ENCODE data around the gene FAAP20.
"Not testable (repeated sequence)": the region's sequence is repeated elsewhere in the genome, so short reads cannot be mapped to it uniquely, and the experiment has no call there.

The FAAP20 gene

DNA sequence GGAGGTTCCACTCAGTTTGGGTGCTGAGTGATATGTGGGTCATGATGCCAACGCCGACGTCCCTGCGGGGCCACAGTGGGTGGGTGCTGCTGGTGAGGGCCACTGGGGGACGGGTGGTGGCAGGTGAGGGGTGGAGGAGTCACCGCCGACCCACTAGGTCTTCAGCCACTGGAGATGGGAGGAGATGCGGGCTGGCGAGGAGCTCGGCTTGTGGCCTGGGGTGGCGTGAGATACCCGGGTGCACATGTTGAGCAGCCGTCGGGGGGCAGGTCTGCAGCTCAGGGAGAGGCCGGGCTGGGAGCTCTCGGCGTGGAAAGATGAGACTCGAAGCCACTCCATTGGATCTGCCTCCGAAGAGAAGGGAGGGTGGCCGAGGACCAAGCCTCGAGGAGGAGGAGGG is 40.5 kb downstream of the FAAP20 start:
- no peak for DNase-seq

DNA sequence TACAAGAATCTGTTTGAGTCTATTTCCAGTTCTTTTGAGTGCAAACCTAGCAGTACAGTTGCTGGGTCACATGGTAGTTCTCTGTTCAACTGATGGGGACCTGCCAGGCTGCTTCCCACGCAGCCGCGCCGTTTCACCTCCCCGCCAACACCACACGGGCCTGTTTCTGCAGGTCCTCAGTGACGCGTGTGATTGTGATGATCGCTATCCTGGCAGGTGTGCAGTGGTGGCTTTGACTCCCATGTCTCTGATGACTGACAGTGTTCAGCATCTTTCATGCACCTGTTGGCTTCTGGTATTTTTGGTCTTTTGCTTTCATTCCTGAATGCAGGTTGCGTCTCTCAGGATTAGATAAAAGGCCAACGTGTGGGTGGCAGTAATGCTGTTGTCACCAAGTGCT is 41.6 kb downstream of the FAAP20 start:
- DNase-seq = no peak

DNA sequence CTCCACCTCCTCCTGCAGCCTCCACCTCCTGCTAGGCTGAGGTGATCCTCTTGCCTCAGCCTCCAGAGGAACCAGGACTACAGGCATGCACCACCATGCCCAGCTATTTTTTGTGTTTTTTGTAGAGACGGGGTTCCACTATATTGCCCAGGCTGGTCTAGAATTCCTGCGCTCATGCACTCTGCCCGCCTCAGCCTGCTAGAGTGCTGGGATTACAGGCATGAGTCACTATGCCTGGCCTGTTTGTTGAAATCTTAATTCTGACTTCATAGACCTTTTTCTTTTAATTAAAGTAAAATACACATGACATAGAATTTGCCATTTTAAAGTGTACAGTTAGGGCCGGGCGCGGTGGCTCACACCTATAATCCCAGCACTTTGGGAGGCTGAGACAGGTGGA is 42.7 kb downstream of the FAAP20 start:
- no peak for DNase-seq

DNA sequence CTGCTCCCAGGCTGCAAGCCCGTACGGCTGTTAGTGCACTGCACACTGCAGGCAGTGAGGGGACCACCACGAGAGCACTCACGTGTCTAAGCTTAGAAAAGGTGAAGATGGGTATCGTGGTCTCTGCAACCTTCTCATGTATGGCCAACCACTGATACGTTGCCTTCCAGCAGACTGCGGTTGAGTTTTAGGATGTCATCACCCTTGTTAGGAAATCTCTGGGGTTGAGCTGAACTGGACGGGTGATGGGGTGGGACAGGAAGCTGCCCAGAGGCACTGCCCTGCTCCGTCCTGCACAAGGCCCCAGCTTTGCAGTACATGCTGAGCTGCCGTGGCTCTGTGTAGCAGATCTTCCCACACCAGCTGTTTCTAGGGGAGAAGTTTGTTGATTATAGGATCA is 43.3 kb downstream of the FAAP20 start:
- DNase-seq = peak; percentile 44

DNA sequence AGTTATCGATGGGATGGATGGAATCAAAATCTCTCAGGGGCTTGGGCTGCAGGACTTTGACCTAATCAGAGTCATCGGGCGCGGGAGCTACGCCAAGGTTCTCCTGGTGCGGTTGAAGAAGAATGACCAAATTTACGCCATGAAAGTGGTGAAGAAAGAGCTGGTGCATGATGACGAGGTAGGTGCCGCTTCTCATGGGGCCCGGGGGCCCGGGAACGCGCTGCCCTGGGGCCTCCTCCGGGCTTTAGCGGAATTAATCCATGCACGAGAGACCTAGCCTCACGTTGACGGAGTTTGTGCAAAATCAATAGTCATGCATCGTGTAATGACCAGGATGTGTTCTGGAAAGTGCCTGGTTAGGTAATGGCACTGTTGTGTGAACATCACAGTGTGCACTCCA is 43.8 kb downstream of the FAAP20 start:
- DNase-seq = no peak

DNA sequence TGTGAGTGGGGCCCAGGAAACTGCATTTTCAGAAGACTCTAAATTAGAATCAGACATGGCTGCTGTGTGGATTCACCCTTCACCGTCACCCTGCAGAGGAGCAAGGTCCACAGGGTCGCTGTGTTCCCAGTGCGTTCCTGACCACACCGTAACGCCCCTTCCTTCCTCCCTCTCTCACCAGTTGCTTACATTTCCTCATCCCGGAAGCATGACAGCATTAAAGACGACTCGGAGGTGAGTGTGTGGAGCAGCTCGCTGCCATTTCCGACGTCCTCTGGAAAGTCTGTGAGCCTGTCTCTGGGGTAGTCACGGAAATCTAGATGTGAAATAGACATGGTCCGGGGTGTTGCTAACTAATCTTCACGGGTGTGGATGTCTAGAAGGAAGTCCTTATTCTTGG is 45.9 kb downstream of the FAAP20 start:
- DNase-seq = peak; percentile 12

DNA sequence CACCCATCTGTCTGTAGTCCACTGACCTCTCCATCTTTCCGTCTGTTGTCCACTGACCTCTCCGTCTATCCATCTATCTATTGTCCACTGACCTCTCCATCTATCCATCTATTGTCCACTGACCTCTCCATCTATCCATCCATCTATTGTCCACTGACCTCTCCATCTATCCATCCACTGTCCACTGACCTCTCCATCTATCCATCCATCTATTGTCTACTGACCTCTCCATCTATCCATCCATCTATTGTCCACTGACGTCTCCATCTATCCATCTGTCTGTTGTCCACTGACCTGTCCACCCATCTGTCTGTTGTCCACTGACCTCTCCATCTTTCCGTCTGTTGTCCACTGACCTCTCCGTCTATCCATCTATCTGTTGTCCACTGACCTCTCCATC is 46.7 kb downstream of the FAAP20 start:
- not testable (repeated sequence) for DNase-seq

DNA sequence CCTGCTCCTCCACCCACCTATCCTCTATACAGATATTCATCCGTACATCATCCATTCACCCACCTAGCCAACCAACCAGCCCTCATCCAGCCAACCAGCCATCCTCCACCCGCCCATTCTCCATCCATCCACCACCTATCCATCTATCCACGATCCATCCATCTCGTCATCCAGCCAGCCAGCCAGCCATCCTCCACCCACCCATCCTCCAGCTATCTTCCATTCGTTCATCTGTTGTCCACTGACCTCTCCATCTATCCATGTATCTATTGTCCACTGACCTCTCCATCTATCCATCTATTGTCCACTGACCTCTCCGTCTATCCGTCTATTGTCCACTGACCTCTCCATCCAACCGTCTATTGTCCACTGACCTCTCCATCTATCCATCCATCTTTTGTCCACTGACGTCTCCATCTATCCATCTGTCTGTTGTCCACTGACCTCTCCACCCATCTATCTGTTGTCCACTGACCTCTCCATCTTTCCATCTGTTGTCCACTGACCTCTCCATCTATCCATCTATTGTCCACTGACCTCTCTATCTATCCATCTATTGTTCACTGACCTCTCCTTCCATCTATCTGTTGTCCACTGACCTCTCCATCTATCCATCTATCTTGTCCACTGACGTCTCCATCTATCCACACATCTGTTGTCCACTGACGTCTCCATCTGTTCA is 47.6 kb downstream of the FAAP20 start:
- no peak for DNase-seq

DNA sequence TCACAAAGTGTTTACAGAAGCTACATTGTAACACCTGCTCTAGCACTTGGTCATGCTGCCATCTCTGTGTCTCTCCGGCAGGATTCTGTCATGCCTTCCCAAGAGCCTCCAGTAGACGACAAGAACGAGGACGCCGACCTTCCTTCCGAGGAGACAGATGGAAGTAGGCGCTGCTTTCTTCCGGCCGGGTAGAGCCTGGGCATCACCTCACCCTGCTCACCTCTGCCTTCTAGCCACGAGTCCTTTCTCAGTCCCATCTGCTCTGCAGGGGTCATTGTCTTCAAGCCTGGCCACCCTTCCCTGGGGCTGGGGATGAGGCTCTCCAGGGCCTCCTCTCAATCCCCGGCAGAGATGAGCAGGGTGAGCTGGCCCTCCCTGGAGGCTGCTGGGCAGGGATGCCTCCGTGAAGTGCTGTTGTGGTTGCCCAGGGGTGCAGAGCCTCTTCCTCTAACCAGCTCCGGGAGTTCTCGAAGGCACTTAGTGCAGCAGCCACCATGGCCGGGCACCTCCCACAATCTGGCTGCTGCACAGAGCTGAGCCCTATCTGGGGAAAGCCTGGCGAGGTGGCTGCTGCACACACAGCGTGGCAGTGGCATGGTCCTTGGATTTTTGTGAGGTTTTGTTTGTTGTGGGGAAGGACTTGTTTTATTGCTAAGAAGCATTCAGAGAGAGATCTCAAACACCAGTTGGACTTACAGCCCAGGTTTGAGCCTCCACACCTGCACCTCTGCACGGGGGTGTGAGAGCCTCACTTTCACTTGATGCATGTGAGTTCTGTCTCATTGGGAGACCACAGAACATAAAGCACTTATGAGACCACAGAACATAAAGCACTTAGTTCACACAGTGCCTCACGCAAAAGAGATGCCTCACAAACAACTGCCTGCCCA is 48.4 kb downstream of the FAAP20 start:
- no peak for DNase-seq

DNA sequence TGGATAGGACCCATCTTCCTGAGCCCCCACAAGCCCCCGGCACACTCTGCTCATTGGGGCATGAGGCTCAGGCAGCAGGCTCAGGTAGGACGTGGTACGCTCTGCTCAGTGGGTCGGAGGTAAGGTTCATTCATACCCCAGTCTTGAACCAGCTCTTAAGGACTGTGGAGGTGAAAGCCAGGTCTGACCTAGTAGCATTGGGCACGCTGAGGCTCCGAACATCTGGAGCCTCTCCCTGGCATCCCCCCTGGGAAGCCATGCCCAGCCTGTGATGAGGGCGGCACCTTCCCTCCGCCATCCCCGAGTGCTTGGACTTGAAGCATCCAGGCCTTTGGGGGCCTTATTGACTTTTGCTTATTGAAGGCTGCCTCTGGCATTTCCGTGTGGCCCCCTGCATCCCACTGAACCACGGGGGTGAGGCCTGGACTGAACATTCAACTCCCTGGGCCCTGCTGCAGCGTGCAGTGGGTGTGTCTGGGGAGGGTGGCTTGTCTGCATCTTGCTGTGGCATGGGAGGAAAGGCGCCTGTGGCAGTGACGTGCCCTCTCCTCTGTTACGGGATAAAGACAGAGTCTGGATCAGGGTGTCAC is 50.0 kb downstream of the FAAP20 start:
- DNase-seq = no peak

DNA sequence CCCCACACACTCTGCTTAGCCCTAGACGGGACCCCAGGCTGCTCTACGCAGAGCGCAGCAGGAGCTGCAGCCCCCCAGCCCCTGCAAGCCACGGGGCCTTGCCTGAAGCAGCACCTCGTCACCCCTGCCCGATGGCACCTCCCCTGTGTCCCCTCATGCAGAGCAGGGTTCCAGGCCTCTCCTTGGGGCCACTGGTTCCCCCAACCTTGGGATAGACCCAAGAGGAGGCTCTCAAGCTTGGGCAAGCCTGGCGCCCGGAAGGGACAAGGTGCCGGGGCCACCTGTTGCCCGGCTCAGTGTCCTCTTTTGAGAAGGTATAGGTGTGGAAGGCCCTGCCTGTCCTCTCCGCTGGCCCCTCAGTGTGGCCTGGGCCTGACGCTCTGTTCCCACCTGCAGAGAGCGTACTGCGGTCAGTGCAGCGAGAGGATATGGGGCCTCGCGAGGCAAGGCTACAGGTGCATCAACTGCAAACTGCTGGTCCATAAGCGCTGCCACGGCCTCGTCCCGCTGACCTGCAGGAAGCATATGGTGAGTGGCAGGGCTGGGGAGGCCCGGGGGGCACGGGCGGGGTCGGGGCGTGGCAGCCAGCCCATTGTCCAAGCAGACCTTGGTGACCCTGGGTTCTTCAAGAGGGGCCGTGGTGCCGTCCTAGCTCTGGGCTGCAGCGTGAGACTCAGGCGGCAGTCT is 50.6 kb downstream of the FAAP20 start:
- DNase-seq = no peak

DNA sequence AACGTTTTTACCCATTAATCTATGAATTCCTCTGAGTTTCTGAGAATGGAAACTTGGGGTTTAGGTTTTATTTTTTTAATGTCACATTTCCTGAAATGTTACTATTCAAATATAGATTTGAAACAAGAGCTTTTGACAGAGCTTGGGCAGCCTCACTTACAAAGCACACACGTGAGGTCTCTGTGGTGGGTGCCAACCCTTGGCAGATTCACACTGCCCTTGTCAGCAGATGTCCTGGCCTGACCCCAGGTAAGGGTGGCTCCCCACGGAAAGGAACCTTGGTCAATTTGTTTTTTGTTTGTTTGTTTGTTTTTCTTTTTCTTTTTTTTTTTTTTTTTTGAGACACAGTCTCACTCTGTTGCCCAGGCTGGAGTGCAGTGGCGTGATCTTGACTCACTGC is 53.5 kb downstream of the FAAP20 start:
- DNase-seq = no peak
